Measurements from ENCODE around the gene SPRR2F. TPM values are rescaled to one million over a fixed set of nuclear protein-coding genes. Genes with fewer than 3 reads are reported as not detected.

The SPRR2F gene
- total RNA-seq, 1 experiment from 2014 or later, result not detected

DNA sequence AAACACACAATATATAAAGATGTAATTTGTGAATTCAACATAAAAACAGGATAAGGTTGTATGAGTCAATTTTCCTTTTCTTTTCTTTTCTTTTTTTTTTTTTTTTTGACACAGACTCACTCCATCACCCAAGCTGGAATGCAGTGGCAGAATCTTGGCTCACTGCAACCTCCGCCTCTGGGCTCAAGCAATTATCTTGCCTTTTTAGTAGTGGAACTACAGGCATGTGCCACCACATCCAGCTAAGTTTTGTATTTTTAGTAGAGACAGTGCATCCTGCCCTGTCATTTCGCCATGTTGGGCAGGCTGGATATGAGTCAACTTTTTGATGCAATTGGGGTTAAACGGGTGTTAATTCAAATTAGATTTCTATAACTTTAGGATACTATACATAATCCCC lies 31.6 kb downstream of the SPRR2F start:
- intact Hi-C loops (cut with micrococcal nuclease), result no loop called here
- Mint-ChIP-seq H3K4me1 (ENCODE audit: insufficient read depth, unreplicated experiment) (peaks cover 5% of the 10 kb centered on the region), H3K9me3 (ENCODE audit: unreplicated experiment) (peaks cover 22% of the 10 kb centered on the region), H3K4me3 (ENCODE audit: unreplicated experiment) (no peak overlapping the region), H3K27me3 (ENCODE audit: insufficient read depth, unreplicated experiment) (no peaks in the 10 kb centered on the region), H3K36me3 (ENCODE audit: insufficient read depth, unreplicated experiment) (no peaks in the 10 kb centered on the region), H3K27ac (ENCODE audit: low read depth, unreplicated experiment) (no peak overlapping the region)
- TF ChIP-seq, protein P1, sequence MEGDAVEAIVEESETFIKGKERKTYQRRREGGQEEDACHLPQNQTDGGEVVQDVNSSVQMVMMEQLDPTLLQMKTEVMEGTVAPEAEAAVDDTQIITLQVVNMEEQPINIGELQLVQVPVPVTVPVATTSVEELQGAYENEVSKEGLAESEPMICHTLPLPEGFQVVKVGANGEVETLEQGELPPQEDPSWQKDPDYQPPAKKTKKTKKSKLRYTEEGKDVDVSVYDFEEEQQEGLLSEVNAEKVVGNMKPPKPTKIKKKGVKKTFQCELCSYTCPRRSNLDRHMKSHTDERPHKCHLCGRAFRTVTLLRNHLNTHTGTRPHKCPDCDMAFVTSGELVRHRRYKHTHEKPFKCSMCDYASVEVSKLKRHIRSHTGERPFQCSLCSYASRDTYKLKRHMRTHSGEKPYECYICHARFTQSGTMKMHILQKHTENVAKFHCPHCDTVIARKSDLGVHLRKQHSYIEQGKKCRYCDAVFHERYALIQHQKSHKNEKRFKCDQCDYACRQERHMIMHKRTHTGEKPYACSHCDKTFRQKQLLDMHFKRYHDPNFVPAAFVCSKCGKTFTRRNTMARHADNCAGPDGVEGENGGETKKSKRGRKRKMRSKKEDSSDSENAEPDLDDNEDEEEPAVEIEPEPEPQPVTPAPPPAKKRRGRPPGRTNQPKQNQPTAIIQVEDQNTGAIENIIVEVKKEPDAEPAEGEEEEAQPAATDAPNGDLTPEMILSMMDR (IDR thresholded peaks at IDR 0.05; ENCODE audit: unreplicated experiment), result no peak
- peak; percentile 54 for DNase-seq (ENCODE audit: unreplicated experiment)
- ChIA-PET CTCF (interaction anchor here (0.6 kb wide), 1 partner anchor 1243 kb away, joined by 5 read pairs; no protein-coding TSS in a partner anchor), POLR2A (interaction anchor here (1.1 to 2.4 kb wide), 4 partner anchors 14 to 128 kb away, joined by 3 to 6 read pairs (median 4); no protein-coding TSS in a partner anchor)
- no TSS peak for BruUV-seq (replicated peaks)

DNA sequence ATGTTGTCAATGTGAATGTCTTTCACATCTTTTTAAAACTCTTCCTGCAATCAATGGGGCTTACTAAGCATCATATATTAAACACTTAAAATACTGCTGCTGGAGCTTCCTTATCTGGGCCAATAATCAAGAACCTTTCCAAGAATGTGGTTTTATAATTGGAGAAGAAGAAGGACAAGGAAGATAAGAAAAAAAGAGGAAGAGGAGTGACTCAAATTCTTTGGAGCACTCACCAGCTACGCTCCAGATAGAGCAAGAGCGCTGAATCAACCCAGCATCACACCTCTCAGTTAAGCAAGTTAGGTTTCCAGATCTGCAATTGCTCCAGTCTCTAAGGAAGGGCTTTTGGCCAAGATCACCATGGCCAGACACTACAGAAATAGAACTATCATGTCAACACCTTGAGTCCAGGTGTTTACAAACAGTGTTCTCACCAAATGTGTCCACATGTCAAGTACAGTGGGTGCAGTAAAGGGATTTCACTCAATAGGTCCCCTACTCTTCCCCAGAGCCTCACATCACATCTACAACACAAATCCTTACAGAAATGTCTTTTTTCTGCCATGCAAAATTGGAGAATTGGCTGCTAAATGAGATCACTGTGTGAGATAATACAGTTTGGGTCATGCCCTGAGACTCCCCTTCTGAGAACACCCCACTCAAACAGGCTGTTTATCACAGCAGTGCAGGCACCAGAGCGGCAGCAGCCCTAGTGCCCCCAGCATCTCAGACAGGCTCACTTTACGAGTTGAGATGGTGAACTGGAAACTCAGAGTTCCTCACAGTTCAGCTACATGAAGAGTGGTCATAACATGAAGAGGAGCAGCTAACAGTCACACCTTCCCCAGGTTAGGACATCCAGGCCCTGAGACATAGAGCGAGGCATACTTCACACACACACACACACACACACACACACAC lies 40.2 kb downstream of the SPRR2F start:
- no TSS peak for BruUV-seq (replicated peaks)
- POLR2A ChIA-PET, result interaction anchor here (0.6 kb wide), 1 partner anchor 114 kb away, joined by 3 read pairs; no protein-coding TSS in a partner anchor
- TF ChIP-seq, protein P1 (IDR thresholded peaks at IDR 0.05; ENCODE audit: unreplicated experiment), result no peak
- intact Hi-C loops (cut with micrococcal nuclease), result no loop called here
- Mint-ChIP-seq H3K4me1 (ENCODE audit: insufficient read depth, unreplicated experiment) (no peaks in the 10 kb centered on the region), H3K4me3 (ENCODE audit: unreplicated experiment) (no peak overlapping the region), H3K9me3 (ENCODE audit: unreplicated experiment) (peaks cover 6% of the 10 kb centered on the region), H3K27ac (ENCODE audit: low read depth, unreplicated experiment) (no peak overlapping the region), H3K27me3 (ENCODE audit: insufficient read depth, unreplicated experiment) (no peaks in the 10 kb centered on the region), H3K36me3 (ENCODE audit: insufficient read depth, unreplicated experiment) (no peaks in the 10 kb centered on the region)
- CTCF ChIA-PET, result interaction anchor here (0.6 to 0.7 kb wide), 3 partner anchors 11 to 119 kb away, joined by 3 read pairs; no protein-coding TSS in a partner anchor
- no peak for DNase-seq (ENCODE audit: unreplicated experiment)

DNA sequence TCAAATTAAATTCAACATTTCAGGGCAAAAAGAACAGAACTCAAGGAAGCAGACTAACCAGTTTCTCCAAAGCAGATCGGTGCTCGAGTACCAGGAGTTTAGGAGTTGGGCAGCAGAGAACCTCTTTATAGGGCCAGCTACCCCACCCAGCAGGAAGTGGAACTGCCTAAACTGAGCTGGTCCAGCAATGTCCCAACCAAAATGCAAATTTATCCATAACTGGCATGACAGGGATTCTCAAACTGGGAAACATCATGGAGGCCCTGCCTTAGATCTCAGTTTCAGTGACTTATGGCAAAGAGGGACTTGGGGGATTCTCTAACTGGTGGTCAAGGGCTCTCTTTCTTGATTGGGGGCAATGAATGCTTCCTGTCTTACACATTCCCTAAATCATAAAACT lies 41.8 kb downstream of the SPRR2F start, which contains the start of gene SPRR2B:
Gene SPRR2B, minus strand, starts transcription at position 101 of the 400 bp plus-strand sequence. CDS start 772 bp downstream, outside the sequence.
- no TSS peak for BruUV-seq (replicated peaks)

More for the DNA sequence above, 41.8 kb downstream of the SPRR2F start, which contains the start of gene SPRR2B:
- ChIA-PET POLR2A (interaction anchor here (0.8 to 1.5 kb wide), 2 partner anchors 22 to 87 kb away, joined by 3 to 9 read pairs; partner anchors contain the start of genes SPRR1A and SPRR2E), CTCF (interaction anchor here (0.6 to 0.8 kb wide), 3 partner anchors 80 to 1313 kb away, joined by 3 to 4 read pairs (median 4); no protein-coding TSS in a partner anchor)
- H3K36me3 Mint-ChIP-seq (ENCODE audit: insufficient read depth, unreplicated experiment), result no peaks in the 10 kb centered on the region
- H3K27me3 Mint-ChIP-seq (ENCODE audit: insufficient read depth, unreplicated experiment), result no peaks in the 10 kb centered on the region
- intact Hi-C loops (cut with micrococcal nuclease), result no loop called here
- DNase-seq (ENCODE audit: unreplicated experiment), result no peak
- TF ChIP-seq, protein P1 (IDR thresholded peaks at IDR 0.05; ENCODE audit: unreplicated experiment), result no peak
- no peak within 1 kb of the TSS for H3K4me3 Mint-ChIP-seq (ENCODE audit: unreplicated experiment)
- no peaks in the 10 kb centered on the region for H3K4me1 Mint-ChIP-seq (ENCODE audit: insufficient read depth, unreplicated experiment)
- H3K9me3 Mint-ChIP-seq (ENCODE audit: unreplicated experiment), result peaks cover under 1% of the 10 kb centered on the region
- no peak within 1 kb of the TSS for H3K27ac Mint-ChIP-seq (ENCODE audit: low read depth, unreplicated experiment)

All from MCF 10A (cell line).